Progenitor cell of endocrine pancreas (in vitro differentiated cells): Measurements from ENCODE around the gene PROS1. TPM values are rescaled to one million over a fixed set of nuclear protein-coding genes. Genes with fewer than 3 reads are reported as not detected.
A peak's percentile ranks its signal among the peaks of the same experiment; 100 is the strongest.

Experiments
- DNase-seq: peaks from one replicate; pipeline ENCODE4 v3.0.0; 2021; ENCODE audit warnings: low spot score; ENCODE audit not compliant: unreplicated experiment
- H3K27ac Mint-ChIP-seq: 2 replicates; pipeline ENCODE4 v1.8.0; 2021; ENCODE audit warnings: mild to moderate bottlenecking, moderate library complexity, mixed read lengths
- H3K27me3 Mint-ChIP-seq: 2 replicates; pipeline ENCODE4 v1.8.0; 2021; ENCODE audit warnings: mixed read lengths
- H3K36me3 Mint-ChIP-seq: 2 replicates; pipeline ENCODE4 v1.8.0; 2022; ENCODE audit warnings: mixed read lengths; ENCODE audit not compliant: insufficient read depth
- H3K4me1 Mint-ChIP-seq: 2 replicates; pipeline ENCODE4 v1.8.0; 2021; ENCODE audit warnings: low read depth, mixed read lengths
- H3K4me3 Mint-ChIP-seq: 2 replicates; pipeline ENCODE4 v1.8.0; 2021; ENCODE audit warnings: low read depth, mild to moderate bottlenecking, moderate library complexity, mixed read lengths
- H3K9me3 Mint-ChIP-seq: 2 replicates; pipeline ENCODE4 v1.8.0; 2021; ENCODE audit warnings: low read depth, mixed read lengths
- long read RNA-seq: library from polyadenylated mRNA; unstranded; transcript quantifications from one replicate; pipeline ENCODE4 v2.0.0, GENCODE V29; 2020
- total RNA-seq: library from RNA; stranded (reverse); gene quantifications from 2 replicates; pipeline ENCODE4 v1.2.1, GENCODE V29; 2021
- TF ChIP-seq, protein P1 (sequence below): fragments of 200-600 bp; sonication (generic); IDR thresholded peaks from one replicate; pipeline ENCODE4 v1.5.0; 2021; ENCODE audit warnings: antibody characterized with exemption, mild to moderate bottlenecking; ENCODE audit not compliant: unreplicated experiment

Gene PROS1
- 9.4 and 12.4 TPM in 2 replicates for total RNA-seq
- long read RNA-seq, transcript PROS1-202 (15 exons, 3,583 nt) = major isoform, 58 of 70 reads
- long read RNA-seq, partial matches to known transcripts = 3 of 70 reads
- long read RNA-seq, other reads (novel, unspliced or antisense) = 8 of 70 reads

- Mint-ChIP-seq H3K27me3 (no peaks in the 10 kb centered on the region), H3K36me3 (no peaks in the 10 kb centered on the region), H3K4me1 (peaks cover 6% of the 10 kb centered on the region), H3K4me3 (peak within 1 kb of the TSS; percentile 77), H3K27ac (peak within 1 kb of the TSS; percentile 94), H3K9me3 (no peaks in the 10 kb centered on the region)
- TF ChIP-seq, protein P1, sequence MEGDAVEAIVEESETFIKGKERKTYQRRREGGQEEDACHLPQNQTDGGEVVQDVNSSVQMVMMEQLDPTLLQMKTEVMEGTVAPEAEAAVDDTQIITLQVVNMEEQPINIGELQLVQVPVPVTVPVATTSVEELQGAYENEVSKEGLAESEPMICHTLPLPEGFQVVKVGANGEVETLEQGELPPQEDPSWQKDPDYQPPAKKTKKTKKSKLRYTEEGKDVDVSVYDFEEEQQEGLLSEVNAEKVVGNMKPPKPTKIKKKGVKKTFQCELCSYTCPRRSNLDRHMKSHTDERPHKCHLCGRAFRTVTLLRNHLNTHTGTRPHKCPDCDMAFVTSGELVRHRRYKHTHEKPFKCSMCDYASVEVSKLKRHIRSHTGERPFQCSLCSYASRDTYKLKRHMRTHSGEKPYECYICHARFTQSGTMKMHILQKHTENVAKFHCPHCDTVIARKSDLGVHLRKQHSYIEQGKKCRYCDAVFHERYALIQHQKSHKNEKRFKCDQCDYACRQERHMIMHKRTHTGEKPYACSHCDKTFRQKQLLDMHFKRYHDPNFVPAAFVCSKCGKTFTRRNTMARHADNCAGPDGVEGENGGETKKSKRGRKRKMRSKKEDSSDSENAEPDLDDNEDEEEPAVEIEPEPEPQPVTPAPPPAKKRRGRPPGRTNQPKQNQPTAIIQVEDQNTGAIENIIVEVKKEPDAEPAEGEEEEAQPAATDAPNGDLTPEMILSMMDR = peak; percentile 37
- peak; percentile 49 for DNase-seq
Observed at GRCh38 chr3:93973131-93974126, at the start of gene PROS1. Gene PROS1 (minus strand): TSS chr3:93973896. CDS start chr3:93973749, 147 bp downstream.

- H3K4me1 Mint-ChIP-seq = no peaks in the 10 kb centered on the region
- H3K27me3 Mint-ChIP-seq = no peaks in the 10 kb centered on the region
- H3K9me3 Mint-ChIP-seq = no peaks in the 10 kb centered on the region
- H3K36me3 Mint-ChIP-seq = peaks cover 3% of the 10 kb centered on the region
- TF ChIP-seq, protein P1 = no peak
- H3K4me3 Mint-ChIP-seq = no peak overlapping the region
- no peak overlapping the region for H3K27ac Mint-ChIP-seq
- DNase-seq = no peak
Observed at GRCh38 chr3:94020293-94020692, 46.6 kb upstream of the PROS1 start.

DNA sequence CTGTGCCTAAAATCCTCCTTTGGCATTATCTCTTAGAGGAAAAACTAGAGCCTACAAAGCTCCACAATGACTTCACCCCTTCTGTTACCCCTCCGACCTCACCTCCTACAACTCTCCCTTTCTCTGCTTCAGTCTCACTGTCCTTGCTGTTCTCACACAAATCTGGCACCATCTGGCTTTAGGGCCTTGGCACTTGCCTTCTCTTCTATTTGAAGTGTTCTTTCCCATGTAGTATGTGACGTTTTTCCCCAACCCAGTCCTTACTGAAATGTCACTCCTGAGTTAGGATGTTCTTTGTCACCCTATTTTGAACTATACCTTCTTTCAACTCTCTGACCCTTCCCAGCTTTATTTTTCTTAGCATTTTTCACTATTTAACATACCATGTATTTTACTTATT lies 46.0 kb upstream of the PROS1 start:
- Mint-ChIP-seq H3K27me3 (no peaks in the 10 kb centered on the region), H3K36me3 (peaks cover 6% of the 10 kb centered on the region), H3K4me1 (no peaks in the 10 kb centered on the region), H3K9me3 (no peaks in the 10 kb centered on the region), H3K4me3 (no peak overlapping the region), H3K27ac (no peak overlapping the region)
- DNase-seq = no peak
- TF ChIP-seq, protein P1 = no peak

GRCh38 chr3:94015025-94015424 lies 41.3 kb upstream of the PROS1 start:
- TF ChIP-seq, protein P1 = no peak
- no peaks in the 10 kb centered on the region for H3K27me3 Mint-ChIP-seq
- peaks cover 10% of the 10 kb centered on the region for H3K4me1 Mint-ChIP-seq
- H3K4me3 Mint-ChIP-seq = no peak overlapping the region
- no peak overlapping the region for H3K27ac Mint-ChIP-seq
- peaks cover 7% of the 10 kb centered on the region for H3K36me3 Mint-ChIP-seq
- no peak for DNase-seq
- no peaks in the 10 kb centered on the region for H3K9me3 Mint-ChIP-seq

DNA sequence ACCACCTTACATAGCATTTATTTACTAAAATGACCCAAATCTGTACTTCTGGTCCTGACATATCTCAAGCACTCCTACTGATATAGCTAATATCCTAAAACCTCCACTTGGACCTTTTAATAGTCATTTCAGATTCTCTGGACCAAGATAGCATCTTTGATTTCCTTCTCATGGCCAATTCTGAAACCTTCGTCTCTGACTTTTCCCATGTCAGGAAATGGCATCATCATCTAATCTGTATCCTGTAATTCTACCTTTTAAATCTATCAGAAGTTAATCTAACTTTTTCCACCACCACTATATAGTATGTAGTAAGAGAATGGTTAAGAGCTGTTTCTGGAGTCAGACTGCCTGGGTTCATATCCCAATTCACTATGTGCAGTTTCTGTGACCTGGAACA lies 38.5 kb upstream of the PROS1 start:
- TF ChIP-seq, protein P1 = no peak
- peaks cover 12% of the 10 kb centered on the region for H3K4me1 Mint-ChIP-seq
- H3K9me3 Mint-ChIP-seq = no peaks in the 10 kb centered on the region
- no peak overlapping the region for H3K27ac Mint-ChIP-seq
- no peaks in the 10 kb centered on the region for H3K27me3 Mint-ChIP-seq
- H3K36me3 Mint-ChIP-seq = peaks cover 6% of the 10 kb centered on the region
- no peak for DNase-seq
- no peak overlapping the region for H3K4me3 Mint-ChIP-seq
